ENCODE data around the gene MACROD2. TPM values are rescaled to one million over a fixed set of nuclear protein-coding genes. Genes with fewer than 3 reads are reported as not detected.

The MACROD2 gene
- total RNA-seq, 1 experiment from 2014 or later = 1.6 TPM

- H2BK5ac ChIP-seq (ENCODE audit: insufficient read length, low read length) = no peak overlapping the region
- no peak overlapping the region for H4K8ac ChIP-seq (replicated peaks; ENCODE audit: insufficient read length, low read depth, low read length)
- H3K4ac ChIP-seq (ENCODE audit: low read depth, low read length) = no peak overlapping the region
- H3K27me3 ChIP-seq (ENCODE audit: insufficient read depth, low read length) = no peaks in the 10 kb centered on the region
- H3K79me1 ChIP-seq (ENCODE audit: insufficient read depth, low read depth, low read length, poor library complexity, severe bottlenecking) = no peaks in the 10 kb centered on the region
- no peak overlapping the region for H3K56ac ChIP-seq (ENCODE audit: insufficient read length, low read depth, low read length)
- H3K79me2 ChIP-seq (ENCODE audit: insufficient read depth, low read length) = no peaks in the 10 kb centered on the region
- H2BK20ac ChIP-seq (ENCODE audit: low read depth, low read length, poor library complexity, severe bottlenecking) = no peak overlapping the region
- no peak overlapping the region for H2AFZ ChIP-seq (ENCODE audit: low read length)
- no peaks in the 10 kb centered on the region for H3K27me3 Mint-ChIP-seq (ENCODE audit: low read depth)
- no peak overlapping the region for H3K4me3 Mint-ChIP-seq
- no peak overlapping the region for H3K4me2 ChIP-seq (ENCODE audit: insufficient read depth, insufficient read length, low read length)
- H3K36me3 Mint-ChIP-seq (ENCODE audit: insufficient read depth in 1 of 3, low read depth in 3 of 3) = no peaks in the 10 kb centered on the region
- no peaks in the 10 kb centered on the region for H3K9me3 ChIP-seq (ENCODE audit: control insufficient read depth, low read depth, low read length)
- H3K27ac ChIP-seq (ENCODE audit: insufficient read length, low read depth, low read length) = no peak overlapping the region
- peaks cover 3 to 9% of the 10 kb centered on the region in 2 experiments; a peak in 3 of 4 replicates for H3K4me1 Mint-ChIP-seq
- H3K9ac ChIP-seq (ENCODE audit: extremely low read depth, insufficient read length, low read length) = no peak overlapping the region
- no CpG with 5 or more reads among the region's 1 CpG for WGBS (ENCODE audit: extremely low coverage, insufficient read length, low lambda C conversion rate)
- H3K4me1 ChIP-seq (ENCODE audit: insufficient read depth, low read length) = no peaks in the 10 kb centered on the region; the same call in 1 of the 2 replicates
- no peak overlapping the region for H3K14ac ChIP-seq (ENCODE audit: insufficient read depth, low read length)
- H3K23me2 ChIP-seq (ENCODE audit: insufficient read length, low read depth, low read length, poor library complexity, severe bottlenecking) = no peaks in the 10 kb centered on the region
- H2BK12ac ChIP-seq (ENCODE audit: insufficient read length, low read depth, low read length) = no peak overlapping the region
- H3K23ac ChIP-seq (ENCODE audit: insufficient read length, low read depth, low read length) = no peak overlapping the region
- no peak for DNase-seq
- H3K9me3 Mint-ChIP-seq = no peaks in the 10 kb centered on the region
- H4K91ac ChIP-seq (ENCODE audit: insufficient read length, low read depth, low read length) = no peak overlapping the region
- no peak overlapping the region for H3T11ph ChIP-seq (ENCODE audit: low read length)
- no peak overlapping the region for H2AK5ac ChIP-seq (ENCODE audit: insufficient read length, low read length)
- H2BK120ac ChIP-seq (ENCODE audit: low read depth, low read length, poor library complexity, severe bottlenecking) = no peak overlapping the region
- H4K20me1 ChIP-seq (ENCODE audit: control insufficient read depth, insufficient read depth, insufficient read length) = no peaks in the 10 kb centered on the region
- no peak overlapping the region for H2BK15ac ChIP-seq (ENCODE audit: low read depth, low read length)
- H3K27ac Mint-ChIP-seq = no peak overlapping the region
- no peak for TF ChIP-seq CTCF (conservative IDR thresholded peaks at IDR 0.05)
- no peak overlapping the region for H4K5ac ChIP-seq (ENCODE audit: insufficient read length, low read depth, low read length)
- H3K18ac ChIP-seq (ENCODE audit: insufficient read length, low read depth, low read length) = no peak overlapping the region
Measured at GRCh38 chr20:16042731-16043130, 2047.4 kb downstream of the MACROD2 start.

All from H9 (cell line).